Measurements from ENCODE around the gene RAB31. TPM values are rescaled to one million over a fixed set of nuclear protein-coding genes. Genes with fewer than 3 reads are reported as not detected.
"Not testable (repeated sequence)": the region's sequence is repeated elsewhere in the genome, so short reads cannot be mapped to it uniquely, and the experiment has no call there.

RAB31 gene
- total RNA-seq, 1 donor from 2014 or later: 19.7 TPM

DNA sequence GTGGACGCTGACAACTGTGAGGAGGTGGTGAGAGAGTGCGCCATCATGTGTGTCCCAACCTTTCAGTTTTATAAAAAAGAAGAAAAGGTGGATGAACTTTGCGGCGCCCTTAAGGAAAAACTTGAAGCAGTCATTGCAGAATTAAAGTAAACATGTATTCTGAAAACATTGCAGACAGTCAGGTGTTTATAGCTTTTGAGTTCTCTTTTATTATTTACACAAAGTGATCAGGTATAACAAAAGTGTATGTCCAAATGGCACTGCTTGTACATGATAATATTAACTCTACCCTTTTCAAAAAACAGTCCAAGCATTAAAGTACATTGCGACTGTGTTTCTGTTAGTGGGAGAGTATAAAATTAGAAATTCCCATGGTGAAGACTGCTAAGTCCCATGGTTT is 179.9 kb downstream of the RAB31 start:
- Mint-ChIP-seq H3K27me3 (peaks cover 7% of the 10 kb centered on the region), H3K9me3 (peaks cover 9% of the 10 kb centered on the region), H3K27ac (no peak overlapping the region), H3K36me3 (no peaks in the 10 kb centered on the region), H3K4me1 (ENCODE audit: unreplicated experiment) (no peaks in the 10 kb centered on the region), H3K4me3 (no peak overlapping the region)
- TF ChIP-seq, protein P1, sequence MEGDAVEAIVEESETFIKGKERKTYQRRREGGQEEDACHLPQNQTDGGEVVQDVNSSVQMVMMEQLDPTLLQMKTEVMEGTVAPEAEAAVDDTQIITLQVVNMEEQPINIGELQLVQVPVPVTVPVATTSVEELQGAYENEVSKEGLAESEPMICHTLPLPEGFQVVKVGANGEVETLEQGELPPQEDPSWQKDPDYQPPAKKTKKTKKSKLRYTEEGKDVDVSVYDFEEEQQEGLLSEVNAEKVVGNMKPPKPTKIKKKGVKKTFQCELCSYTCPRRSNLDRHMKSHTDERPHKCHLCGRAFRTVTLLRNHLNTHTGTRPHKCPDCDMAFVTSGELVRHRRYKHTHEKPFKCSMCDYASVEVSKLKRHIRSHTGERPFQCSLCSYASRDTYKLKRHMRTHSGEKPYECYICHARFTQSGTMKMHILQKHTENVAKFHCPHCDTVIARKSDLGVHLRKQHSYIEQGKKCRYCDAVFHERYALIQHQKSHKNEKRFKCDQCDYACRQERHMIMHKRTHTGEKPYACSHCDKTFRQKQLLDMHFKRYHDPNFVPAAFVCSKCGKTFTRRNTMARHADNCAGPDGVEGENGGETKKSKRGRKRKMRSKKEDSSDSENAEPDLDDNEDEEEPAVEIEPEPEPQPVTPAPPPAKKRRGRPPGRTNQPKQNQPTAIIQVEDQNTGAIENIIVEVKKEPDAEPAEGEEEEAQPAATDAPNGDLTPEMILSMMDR (conservative IDR thresholded peaks at IDR 0.05): no peak
- DNase-seq (ENCODE audit: extremely low spot score, unreplicated experiment): no peak

DNA sequence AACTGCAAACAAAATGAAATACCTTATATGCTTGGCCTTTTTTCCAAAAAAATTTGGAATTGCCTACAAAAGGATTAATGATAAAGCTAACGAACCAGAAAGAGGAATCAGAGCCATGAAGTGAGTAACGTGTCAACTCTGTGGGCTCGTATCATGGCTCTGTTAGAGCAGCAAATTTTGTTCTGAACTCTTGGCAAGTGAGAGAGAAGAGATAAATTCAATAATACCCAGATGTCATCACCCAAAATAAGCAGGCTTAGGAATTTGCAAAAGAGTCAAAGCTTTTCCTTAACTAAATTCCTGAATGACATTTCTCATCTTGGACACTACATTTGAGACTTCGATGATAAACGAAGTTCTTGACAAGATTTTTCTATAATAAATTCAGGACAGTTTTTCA is 182.1 kb downstream of the RAB31 start:
- Mint-ChIP-seq H3K36me3 (no peaks in the 10 kb centered on the region), H3K4me1 (ENCODE audit: unreplicated experiment) (no peaks in the 10 kb centered on the region), H3K27me3 (peaks cover 6% of the 10 kb centered on the region), H3K27ac (no peak overlapping the region), H3K9me3 (peaks cover 7% of the 10 kb centered on the region), H3K4me3 (no peak overlapping the region)
- DNase-seq (ENCODE audit: extremely low spot score, unreplicated experiment): no peak
- TF ChIP-seq, protein P1 (conservative IDR thresholded peaks at IDR 0.05): no peak

- Mint-ChIP-seq H3K36me3 (no peaks in the 10 kb centered on the region), H3K9me3 (peaks cover 3% of the 10 kb centered on the region), H3K4me3 (no peak overlapping the region), H3K27ac (no peak overlapping the region), H3K27me3 (peaks cover 2% of the 10 kb centered on the region), H3K4me1 (ENCODE audit: unreplicated experiment) (no peaks in the 10 kb centered on the region)
- no peak for DNase-seq (ENCODE audit: extremely low spot score, unreplicated experiment)
- TF ChIP-seq, protein P1 (conservative IDR thresholded peaks at IDR 0.05): no peak
Measured at GRCh38 chr18:9890957-9891356, 182.9 kb downstream of the RAB31 start.

- H3K36me3 Mint-ChIP-seq; H3K9me3 Mint-ChIP-seq; H3K4me1 Mint-ChIP-seq (ENCODE audit: unreplicated experiment); DNase-seq (ENCODE audit: extremely low spot score, unreplicated experiment); H3K27ac Mint-ChIP-seq; H3K4me3 Mint-ChIP-seq; H3K27me3 Mint-ChIP-seq: not testable (repeated sequence)
Measured at GRCh38 chr18:9891515-9891914, 183.4 kb downstream of the RAB31 start.

- Mint-ChIP-seq H3K27me3 (no peaks in the 10 kb centered on the region), H3K36me3 (no peaks in the 10 kb centered on the region), H3K9me3 (no peaks in the 10 kb centered on the region), H3K4me3 (no peak overlapping the region), H3K27ac (no peak overlapping the region), H3K4me1 (ENCODE audit: unreplicated experiment) (no peaks in the 10 kb centered on the region)
- TF ChIP-seq, protein P1 (conservative IDR thresholded peaks at IDR 0.05): no peak
- DNase-seq (ENCODE audit: extremely low spot score, unreplicated experiment): no peak
Measured at GRCh38 chr18:9894454-9895068, 186.5 kb downstream of the RAB31 start.

- Mint-ChIP-seq H3K9me3 (no peaks in the 10 kb centered on the region), H3K4me1 (ENCODE audit: unreplicated experiment) (no peaks in the 10 kb centered on the region), H3K36me3 (no peaks in the 10 kb centered on the region), H3K27me3 (no peaks in the 10 kb centered on the region), H3K4me3 (no peak overlapping the region), H3K27ac (no peak overlapping the region)
- TF ChIP-seq, protein P1 (conservative IDR thresholded peaks at IDR 0.05): no peak
- DNase-seq (ENCODE audit: extremely low spot score, unreplicated experiment): no peak
Measured at GRCh38 chr18:9897129-9897528, 189.0 kb downstream of the RAB31 start.

DNA sequence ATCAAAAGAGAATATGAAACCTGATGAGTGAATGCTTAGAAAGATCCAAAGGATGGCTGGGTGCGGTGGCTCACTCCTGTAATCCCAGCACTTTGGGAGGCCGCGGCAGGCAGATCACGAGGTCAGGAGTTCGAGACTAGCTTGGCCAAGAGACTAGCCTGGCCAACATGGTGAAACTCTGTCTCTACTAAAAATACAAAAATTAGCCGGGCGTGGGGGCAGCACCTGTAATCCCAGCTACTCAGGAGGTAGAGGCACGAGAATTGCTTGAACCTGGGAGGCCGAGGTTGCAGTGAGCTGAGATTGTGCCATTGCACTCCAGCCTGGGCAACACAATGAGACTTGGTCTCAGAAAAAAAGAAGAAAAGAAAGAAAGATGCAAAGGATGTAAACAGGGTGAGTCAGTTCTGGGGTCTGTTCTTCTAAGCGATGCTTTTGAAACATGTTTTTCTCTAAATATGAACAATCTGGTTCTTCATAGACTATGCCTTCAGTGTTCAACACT is 189.7 kb downstream of the RAB31 start:
- H3K27ac Mint-ChIP-seq; DNase-seq (ENCODE audit: extremely low spot score, unreplicated experiment): not testable (repeated sequence)

More for the DNA sequence above, 189.7 kb downstream of the RAB31 start:
- not testable (repeated sequence) for H3K4me1 Mint-ChIP-seq (ENCODE audit: unreplicated experiment); H3K27me3 Mint-ChIP-seq; H3K9me3 Mint-ChIP-seq; H3K4me3 Mint-ChIP-seq; H3K36me3 Mint-ChIP-seq

All from type B pancreatic cell (in vitro differentiated cells).